ENCODE measurements around the gene GPN1. TPM values are rescaled to one million over a fixed set of nuclear protein-coding genes. Genes with fewer than 3 reads are reported as not detected.
A peak's percentile ranks its signal among the peaks of the same experiment; 100 is the strongest.

GPN1 gene
- polyA plus RNA-seq, 2 of the 4 experiments (the other 2 are of a cell fraction): 59.8 to 98.9 TPM

DNA sequence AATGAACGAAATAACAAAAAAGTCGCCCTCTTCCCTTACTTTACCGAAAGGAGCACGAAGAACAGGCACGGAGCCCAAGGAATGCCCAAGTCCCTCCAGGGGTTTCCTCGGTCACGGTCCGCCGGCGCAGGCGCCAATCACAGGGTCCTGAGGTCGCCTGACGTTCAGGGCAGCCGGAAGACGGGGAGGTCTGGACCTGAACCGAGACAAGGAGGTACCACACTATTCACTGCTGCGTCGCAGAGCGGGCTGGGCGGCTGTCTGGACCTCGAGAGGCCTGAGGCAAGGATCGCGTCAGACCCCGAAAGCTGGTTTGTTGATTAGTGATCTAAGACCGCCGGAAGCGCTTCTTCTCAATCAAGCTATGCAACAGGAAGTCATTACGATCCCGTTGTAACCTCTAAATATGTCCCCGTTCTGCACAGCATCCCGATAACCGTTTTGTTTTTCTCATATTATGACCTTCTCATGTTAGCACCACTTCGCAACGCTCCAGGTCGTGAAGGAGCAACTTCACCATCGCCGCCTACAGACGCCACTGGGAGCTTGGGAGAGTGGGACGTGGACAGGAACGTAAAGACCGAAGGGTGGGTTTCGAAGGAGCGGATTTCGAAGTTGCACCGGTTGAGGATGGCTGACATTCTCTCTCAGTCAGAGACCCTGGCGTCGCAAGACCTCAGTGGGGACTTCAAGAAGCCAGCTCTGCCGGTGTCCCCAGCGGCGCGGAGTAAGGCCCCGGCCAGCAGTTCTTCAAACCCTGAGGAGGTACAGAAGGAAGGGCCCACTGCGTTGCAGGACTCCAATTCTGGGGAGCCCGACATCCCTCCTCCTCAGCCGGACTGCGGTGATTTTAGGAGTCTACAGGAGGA lies 34.7 kb downstream of the GPN1 start, which contains the start of the genes SLC4A1AP and SUPT7L (continued):
- TF ChIP-seq, protein P1, sequence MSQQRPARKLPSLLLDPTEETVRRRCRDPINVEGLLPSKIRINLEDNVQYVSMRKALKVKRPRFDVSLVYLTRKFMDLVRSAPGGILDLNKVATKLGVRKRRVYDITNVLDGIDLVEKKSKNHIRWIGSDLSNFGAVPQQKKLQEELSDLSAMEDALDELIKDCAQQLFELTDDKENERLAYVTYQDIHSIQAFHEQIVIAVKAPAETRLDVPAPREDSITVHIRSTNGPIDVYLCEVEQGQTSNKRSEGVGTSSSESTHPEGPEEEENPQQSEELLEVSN (IDR thresholded peaks at IDR 0.05; ENCODE audit: borderline replicate concordance, low read depth): peak; percentile 46; the same call in 1 of the 2 replicates
- TF ChIP-seq RAD21 (conservative IDR thresholded peaks at IDR 0.05 in 1 of 2, IDR thresholded peaks at IDR 0.05 in 1 of 2) (peak in 1 of 2 experiments; percentile 35; a peak in 3 of 5 replicates), KDM1A (IDR thresholded peaks at IDR 0.05; ENCODE audit: low read depth) (no peak), RCOR1 (IDR thresholded peaks at IDR 0.05; ENCODE audit: low read depth, low read length) (no peak), NR3C1 (IDR thresholded peaks at IDR 0.05) (no peak), HEYL (CRISPR knock-in tag; IDR thresholded peaks at IDR 0.05) (no peak), NFE2L2 (conservative IDR thresholded peaks at IDR 0.05; ENCODE audit: low read length) (no peak), RARB (CRISPR knock-in tag; IDR thresholded peaks at IDR 0.05) (no peak), KDM5A (IDR thresholded peaks at IDR 0.05) (peak; percentile 99), EHF (CRISPR knock-in tag; IDR thresholded peaks at IDR 0.05) (no peak), HOXA7 (CRISPR knock-in tag; IDR thresholded peaks at IDR 0.05) (no peak), RNF2 (IDR thresholded peaks at IDR 0.05; ENCODE audit: borderline replicate concordance, low read depth) (no peak), CBX2 (IDR thresholded peaks at IDR 0.05; ENCODE audit: borderline replicate concordance, low read depth) (no peak), MYC (IDR thresholded peaks at IDR 0.05; ENCODE audit: borderline replicate concordance, low read length) (no peak), ZSCAN20 (CRISPR knock-in tag; IDR thresholded peaks at IDR 0.05) (no peak), EHMT2 (IDR thresholded peaks at IDR 0.05; ENCODE audit: low read depth) (no peak), ZFP36 (IDR thresholded peaks at IDR 0.05; ENCODE audit: borderline replicate concordance, partially characterized antibody) (no peak), HOXB13 (CRISPR knock-in tag; IDR thresholded peaks at IDR 0.05; ENCODE audit: low read depth) (peak; percentile 46; the same call in 1 of the 2 replicates), FOSL2 (IDR thresholded peaks at IDR 0.05) (no peak), FOSL2 (CRISPR knock-in tag; IDR thresholded peaks at IDR 0.05) (peak; percentile 50), HOXB5 (CRISPR knock-in tag; IDR thresholded peaks at IDR 0.05) (peak; percentile 77; the same call in 1 of the 2 replicates), PHF8 (IDR thresholded peaks at IDR 0.05; ENCODE audit: borderline replicate concordance, low read depth) (peak; percentile 88), ZC3H11A (IDR thresholded peaks at IDR 0.05) (peak; percentile 57; the same call in 1 of the 2 replicates), CEBPB (IDR thresholded peaks at IDR 0.05) (peak in 1 of 2 experiments; percentile 74; a peak in 1 of 4 replicates), ZNF302 (CRISPR knock-in tag; IDR thresholded peaks at IDR 0.05) (no peak), TP53 (CRISPR knock-in tag; IDR thresholded peaks at IDR 0.05) (peak; percentile 68), TFCP2L1 (CRISPR knock-in tag; IDR thresholded peaks at IDR 0.05) (peak; percentile 85), CBX8 (IDR thresholded peaks at IDR 0.05) (no peak), GATA3 (IDR thresholded peaks at IDR 0.05; ENCODE audit: borderline replicate concordance) (peak; percentile 65; the same call in 1 of the 2 replicates), JUN (IDR thresholded peaks at IDR 0.05) (peak; percentile 91), BHLHE40 (IDR thresholded peaks at IDR 0.05; ENCODE audit: low read depth, low read length) (no peak)
- TF ChIP-seq, protein P2, sequence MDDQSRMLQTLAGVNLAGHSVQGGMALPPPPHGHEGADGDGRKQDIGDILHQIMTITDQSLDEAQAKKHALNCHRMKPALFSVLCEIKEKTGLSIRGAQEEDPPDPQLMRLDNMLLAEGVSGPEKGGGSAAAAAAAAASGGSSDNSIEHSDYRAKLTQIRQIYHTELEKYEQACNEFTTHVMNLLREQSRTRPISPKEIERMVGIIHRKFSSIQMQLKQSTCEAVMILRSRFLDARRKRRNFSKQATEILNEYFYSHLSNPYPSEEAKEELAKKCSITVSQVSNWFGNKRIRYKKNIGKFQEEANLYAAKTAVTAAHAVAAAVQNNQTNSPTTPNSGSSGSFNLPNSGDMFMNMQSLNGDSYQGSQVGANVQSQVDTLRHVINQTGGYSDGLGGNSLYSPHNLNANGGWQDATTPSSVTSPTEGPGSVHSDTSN (IDR thresholded peaks at IDR 0.05): no peak
- TF ChIP-seq, protein P3, sequence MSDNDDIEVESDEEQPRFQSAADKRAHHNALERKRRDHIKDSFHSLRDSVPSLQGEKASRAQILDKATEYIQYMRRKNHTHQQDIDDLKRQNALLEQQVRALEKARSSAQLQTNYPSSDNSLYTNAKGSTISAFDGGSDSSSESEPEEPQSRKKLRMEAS (IDR thresholded peaks at IDR 0.05): peak; percentile 88
- TF ChIP-seq, protein P4, sequence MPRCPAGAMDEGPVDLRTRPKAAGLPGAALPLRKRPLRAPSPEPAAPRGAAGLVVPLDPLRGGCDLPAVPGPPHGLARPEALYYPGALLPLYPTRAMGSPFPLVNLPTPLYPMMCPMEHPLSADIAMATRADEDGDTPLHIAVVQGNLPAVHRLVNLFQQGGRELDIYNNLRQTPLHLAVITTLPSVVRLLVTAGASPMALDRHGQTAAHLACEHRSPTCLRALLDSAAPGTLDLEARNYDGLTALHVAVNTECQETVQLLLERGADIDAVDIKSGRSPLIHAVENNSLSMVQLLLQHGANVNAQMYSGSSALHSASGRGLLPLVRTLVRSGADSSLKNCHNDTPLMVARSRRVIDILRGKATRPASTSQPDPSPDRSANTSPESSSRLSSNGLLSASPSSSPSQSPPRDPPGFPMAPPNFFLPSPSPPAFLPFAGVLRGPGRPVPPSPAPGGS (IDR thresholded peaks at IDR 0.05): 0 out of 3 replicates have a peak, but pooled peaks have one; percentile 64
- TF ChIP-seq, protein P5, sequence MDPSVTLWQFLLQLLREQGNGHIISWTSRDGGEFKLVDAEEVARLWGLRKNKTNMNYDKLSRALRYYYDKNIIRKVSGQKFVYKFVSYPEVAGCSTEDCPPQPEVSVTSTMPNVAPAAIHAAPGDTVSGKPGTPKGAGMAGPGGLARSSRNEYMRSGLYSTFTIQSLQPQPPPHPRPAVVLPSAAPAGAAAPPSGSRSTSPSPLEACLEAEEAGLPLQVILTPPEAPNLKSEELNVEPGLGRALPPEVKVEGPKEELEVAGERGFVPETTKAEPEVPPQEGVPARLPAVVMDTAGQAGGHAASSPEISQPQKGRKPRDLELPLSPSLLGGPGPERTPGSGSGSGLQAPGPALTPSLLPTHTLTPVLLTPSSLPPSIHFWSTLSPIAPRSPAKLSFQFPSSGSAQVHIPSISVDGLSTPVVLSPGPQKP (IDR thresholded peaks at IDR 0.05; ENCODE audit: low read depth, low read length): no peak
- TF ChIP-seq, protein P6, sequence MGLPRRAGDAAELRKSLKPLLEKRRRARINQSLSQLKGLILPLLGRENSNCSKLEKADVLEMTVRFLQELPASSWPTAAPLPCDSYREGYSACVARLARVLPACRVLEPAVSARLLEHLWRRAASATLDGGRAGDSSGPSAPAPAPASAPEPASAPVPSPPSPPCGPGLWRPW (IDR thresholded peaks at IDR 0.05): no peak
- TF ChIP-seq, protein P7, sequence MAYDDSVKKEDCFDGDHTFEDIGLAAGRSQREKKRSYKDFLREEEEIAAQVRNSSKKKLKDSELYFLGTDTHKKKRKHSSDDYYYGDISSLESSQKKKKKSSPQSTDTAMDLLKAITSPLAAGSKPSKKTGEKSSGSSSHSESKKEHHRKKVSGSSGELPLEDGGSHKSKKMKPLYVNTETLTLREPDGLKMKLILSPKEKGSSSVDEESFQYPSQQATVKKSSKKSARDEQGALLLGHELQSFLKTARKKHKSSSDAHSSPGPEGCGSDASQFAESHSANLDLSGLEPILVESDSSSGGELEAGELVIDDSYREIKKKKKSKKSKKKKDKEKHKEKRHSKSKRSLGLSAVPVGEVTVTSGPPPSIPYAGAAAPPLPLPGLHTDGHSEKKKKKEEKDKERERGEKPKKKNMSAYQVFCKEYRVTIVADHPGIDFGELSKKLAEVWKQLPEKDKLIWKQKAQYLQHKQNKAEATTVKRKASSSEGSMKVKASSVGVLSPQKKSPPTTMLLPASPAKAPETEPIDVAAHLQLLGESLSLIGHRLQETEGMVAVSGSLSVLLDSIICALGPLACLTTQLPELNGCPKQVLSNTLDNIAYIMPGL (CRISPR knock-in tag; IDR thresholded peaks at IDR 0.05; ENCODE audit: borderline replicate concordance): peak; percentile 98

Measured in A549 (cell line).